Subcutaneous abdominal adipose tissue (tissue), 5 donors: Measurements from ENCODE around the gene VPS13D.

Experiments
- H3K27ac ChIP-seq: one replicate; pipeline ENCODE4 v1.7.0; 2013; ENCODE audit warnings: low read depth, mild to moderate bottlenecking, inconsistent platforms, low read length, moderate library complexity
- H3K27me3 ChIP-seq, 5 donors: one replicate each; pipeline ENCODE4 v1.7.0; 2013; ENCODE audit warnings: low read length in 5 of 5, inconsistent platforms in 1 of 5; ENCODE audit not compliant: control insufficient read depth in 5 of 5, insufficient read depth in 4 of 5
- H3K36me3 ChIP-seq, 5 donors: one replicate each; pipeline ENCODE4 v1.7.0; 2013; ENCODE audit warnings: low read length in 5 of 5; ENCODE audit not compliant: control insufficient read depth in 5 of 5, insufficient read depth in 5 of 5
- H3K4me1 ChIP-seq, 5 donors: one replicate each; pipeline ENCODE4 v1.7.0; 2013; ENCODE audit warnings: low read length in 5 of 5, mild to moderate bottlenecking in 3 of 5, moderate library complexity in 1 of 5; ENCODE audit not compliant: control insufficient read depth in 5 of 5, insufficient read depth in 5 of 5
- H3K4me3 ChIP-seq, 5 donors: one replicate each; pipeline ENCODE4 v1.7.0; 2013; ENCODE audit warnings: low read length in 5 of 5, low read depth in 1 of 5
- H3K9ac ChIP-seq, 5 donors: one replicate each; pipeline ENCODE4 v1.7.0; 2013; ENCODE audit warnings: low read length in 5 of 5, mild to moderate bottlenecking in 4 of 5, moderate library complexity in 3 of 5
- H3K9me3 ChIP-seq, 5 donors: one replicate each; pipeline ENCODE4 v1.7.0; 2013; ENCODE audit warnings: low read length in 5 of 5; ENCODE audit not compliant: control insufficient read depth in 5 of 5
- donor health status: healthy.
- donor health status: healthy.
- donor health status: healthy.
- donor health status: healthy.
- donor health status: healthy.

VPS13D gene

DNA sequence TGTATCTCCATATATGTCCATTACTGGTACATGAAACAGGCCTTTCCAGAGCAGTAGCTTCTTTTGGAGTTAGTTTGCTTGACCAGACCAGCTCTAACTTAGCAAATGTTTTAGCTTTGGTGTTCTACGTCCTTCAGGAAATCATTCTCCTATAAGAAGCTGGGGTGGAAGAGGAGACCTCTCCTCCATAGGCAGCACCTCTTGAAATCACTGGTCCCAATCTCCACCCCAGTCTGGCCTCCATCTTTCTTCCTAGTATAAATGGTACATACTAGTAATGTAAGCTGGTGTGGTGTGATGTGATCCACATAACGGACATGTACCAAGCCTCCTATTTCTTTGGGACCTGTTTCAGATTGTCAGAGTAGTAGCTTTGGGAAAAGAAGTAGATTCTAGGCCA, 216.8 kb downstream of the VPS13D start:
- Histone ChIP-seq H3K27ac (peak overlapping the region; percentile 87), H3K27me3 (no peaks in the 10 kb centered on the region), H3K36me3 (peaks cover 0 to 2% (median 0%) of the 10 kb centered on the region in 5 donors), H3K9me3 (no peaks in the 10 kb centered on the region), H3K9ac (no peak overlapping the region), H3K4me3 (no peak overlapping the region), H3K4me1 (peaks cover 0 to 49% (median 46%) of the 10 kb centered on the region in 5 donors)

GRCh38 chr1:12447307-12447706, 217.5 kb downstream of the VPS13D start:
- Histone ChIP-seq H3K36me3 (peaks cover 0 to 3% (median 0%) of the 10 kb centered on the region in 5 donors), H3K9ac (peak overlapping the region in 2 of 5 donors; percentile 19 to 68), H3K27ac (peak overlapping the region; percentile 87), H3K4me3 (no peak overlapping the region), H3K27me3 (no peaks in the 10 kb centered on the region), H3K4me1 (peaks cover 0 to 55% (median 51%) of the 10 kb centered on the region in 5 donors), H3K9me3 (no peaks in the 10 kb centered on the region)

GRCh38 chr1:12447849-12448312, 218.1 kb downstream of the VPS13D start:
- H3K4me3 ChIP-seq = no peak overlapping the region
- H3K36me3 ChIP-seq = peaks cover 0 to 3% (median 0%) of the 10 kb centered on the region in 5 donors
- no peaks in the 10 kb centered on the region for H3K9me3 ChIP-seq
- H3K27me3 ChIP-seq = no peaks in the 10 kb centered on the region
- H3K9ac ChIP-seq = peak overlapping the region in 4 of 5 donors; percentile 25 to 68 (median 54)
- H3K4me1 ChIP-seq = peaks cover 0 to 61% (median 57%) of the 10 kb centered on the region in 5 donors
- H3K27ac ChIP-seq = peak overlapping the region; percentile 87

- no peaks in the 10 kb centered on the region for H3K9me3 ChIP-seq
- H3K27ac ChIP-seq = peak overlapping the region; percentile 87
- peaks cover 0 to 69% (median 66%) of the 10 kb centered on the region in 5 donors for H3K4me1 ChIP-seq
- peak overlapping the region in 4 of 5 donors; percentile 25 to 68 (median 54) for H3K9ac ChIP-seq
- no peaks in the 10 kb centered on the region for H3K27me3 ChIP-seq
- H3K4me3 ChIP-seq = peak overlapping the region in 1 of 5 donors; percentile 13
- H3K36me3 ChIP-seq = peaks cover 0 to 3% (median 0%) of the 10 kb centered on the region in 5 donors
These were observed 218.9 kb downstream of the VPS13D start for GRCh38 chr1:12448746-12449177.

- peaks cover 0 to 3% (median 0%) of the 10 kb centered on the region in 5 donors for H3K36me3 ChIP-seq
- H3K9me3 ChIP-seq = no peaks in the 10 kb centered on the region
- H3K9ac ChIP-seq = no peak overlapping the region
- no peaks in the 10 kb centered on the region for H3K27me3 ChIP-seq
- H3K27ac ChIP-seq = peak overlapping the region; percentile 87
- peaks cover 3 to 84% (median 80%) of the 10 kb centered on the region in 5 donors for H3K4me1 ChIP-seq
- H3K4me3 ChIP-seq = no peak overlapping the region
These were observed 220.4 kb downstream of the VPS13D start for GRCh38 chr1:12450090-12450755.

DNA sequence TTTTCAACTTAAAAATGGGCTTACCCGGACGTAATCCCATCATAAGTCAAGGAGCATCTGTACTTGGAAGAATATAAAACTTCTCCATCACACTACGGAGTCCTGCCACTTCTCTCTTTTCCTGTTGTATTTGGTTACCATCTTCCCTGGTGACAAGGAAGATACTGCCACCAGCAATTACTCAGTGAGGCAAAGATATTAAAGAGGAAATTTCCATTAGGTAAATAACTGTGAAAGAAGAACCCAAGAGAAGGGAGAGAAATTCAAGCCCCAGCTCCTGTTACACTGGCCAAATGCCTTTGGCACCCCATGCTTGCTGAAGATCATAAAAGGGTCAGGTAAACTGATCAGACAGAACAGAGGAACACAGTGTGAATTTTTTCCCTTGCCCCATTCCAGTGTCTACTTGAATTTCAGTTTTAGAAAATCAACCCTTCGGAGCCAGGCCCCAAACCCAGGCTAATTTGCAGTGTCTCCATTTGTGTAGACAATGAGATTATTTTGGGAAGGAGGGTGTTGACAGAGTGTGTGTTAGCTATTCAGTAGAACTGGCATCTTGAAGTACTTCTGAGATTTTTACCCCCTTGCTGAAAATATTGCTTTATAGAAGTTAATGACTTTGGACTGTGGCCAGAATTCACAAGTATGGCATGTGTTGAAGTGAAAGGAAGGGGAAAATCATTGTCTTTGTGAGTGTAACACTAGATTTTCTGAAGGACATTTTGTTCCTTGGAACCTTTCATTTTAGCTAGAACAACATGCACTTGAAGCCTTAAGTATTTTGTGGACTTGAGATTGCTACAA, 221.1 kb downstream of the VPS13D start:
- Histone ChIP-seq H3K27me3 (no peaks in the 10 kb centered on the region), H3K9ac (peak overlapping the region in 1 of 5 donors; percentile 3), H3K4me1 (peaks cover 3 to 90% (median 86%) of the 10 kb centered on the region in 5 donors), H3K9me3 (no peaks in the 10 kb centered on the region), H3K36me3 (peaks cover 0 to 4% (median 0%) of the 10 kb centered on the region in 5 donors), H3K4me3 (no peak overlapping the region), H3K27ac (peak overlapping the region; percentile 87)

DNA sequence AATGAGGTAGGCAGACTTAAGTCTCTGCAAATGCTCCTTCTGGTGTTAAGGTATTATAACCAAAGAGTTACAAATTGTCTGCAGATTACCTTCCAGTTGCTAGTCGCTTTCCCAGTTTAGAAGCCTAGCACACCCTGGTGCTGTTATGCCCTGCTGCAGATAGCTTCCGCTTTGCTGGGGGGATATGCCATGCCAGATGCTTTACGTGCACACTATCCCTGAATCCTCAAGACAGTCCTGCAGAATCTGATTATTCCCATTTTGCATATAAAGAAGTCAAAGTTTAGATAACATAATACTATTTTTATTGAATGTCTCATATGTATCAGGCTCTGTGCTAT, 221.7 kb downstream of the VPS13D start:
- peak overlapping the region; percentile 87 for H3K27ac ChIP-seq

DNA sequence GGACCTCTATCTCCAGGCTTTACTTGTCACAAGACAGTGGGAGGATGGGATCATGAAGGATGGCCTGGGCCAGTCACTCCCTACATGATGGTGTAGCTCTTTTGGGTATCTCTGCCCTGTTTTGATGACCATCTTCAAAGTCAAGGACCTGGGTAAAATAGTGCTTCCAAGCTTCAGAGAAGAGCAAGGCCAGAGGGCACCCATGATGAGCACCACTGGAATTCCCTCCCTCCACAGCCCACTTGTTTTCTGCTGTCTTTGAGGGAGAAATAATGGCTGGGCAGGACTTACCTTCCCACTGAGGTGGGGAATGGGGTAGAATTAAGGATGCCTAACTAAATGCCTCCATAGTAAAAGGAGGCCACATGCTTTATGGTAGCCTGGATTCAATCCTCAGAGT, 222.4 kb downstream of the VPS13D start:
- peaks cover 6 to 97% (median 92%) of the 10 kb centered on the region in 5 donors for H3K4me1 ChIP-seq
- H3K9me3 ChIP-seq = no peaks in the 10 kb centered on the region
- no peaks in the 10 kb centered on the region for H3K27me3 ChIP-seq
- H3K27ac ChIP-seq = peak overlapping the region; percentile 89
- H3K4me3 ChIP-seq = no peak overlapping the region
- no peak overlapping the region for H3K9ac ChIP-seq
- peaks cover 0 to 6% (median 2%) of the 10 kb centered on the region in 5 donors for H3K36me3 ChIP-seq

More for the DNA sequence above, 221.7 kb downstream of the VPS13D start:
- peaks cover 3 to 95% (median 92%) of the 10 kb centered on the region in 5 donors for H3K4me1 ChIP-seq
- no peaks in the 10 kb centered on the region for H3K9me3 ChIP-seq
- no peak overlapping the region for H3K4me3 ChIP-seq
- no peaks in the 10 kb centered on the region for H3K27me3 ChIP-seq
- H3K9ac ChIP-seq = peak overlapping the region in 1 of 5 donors; percentile 3
- peaks cover 0 to 6% (median 0%) of the 10 kb centered on the region in 5 donors for H3K36me3 ChIP-seq

DNA sequence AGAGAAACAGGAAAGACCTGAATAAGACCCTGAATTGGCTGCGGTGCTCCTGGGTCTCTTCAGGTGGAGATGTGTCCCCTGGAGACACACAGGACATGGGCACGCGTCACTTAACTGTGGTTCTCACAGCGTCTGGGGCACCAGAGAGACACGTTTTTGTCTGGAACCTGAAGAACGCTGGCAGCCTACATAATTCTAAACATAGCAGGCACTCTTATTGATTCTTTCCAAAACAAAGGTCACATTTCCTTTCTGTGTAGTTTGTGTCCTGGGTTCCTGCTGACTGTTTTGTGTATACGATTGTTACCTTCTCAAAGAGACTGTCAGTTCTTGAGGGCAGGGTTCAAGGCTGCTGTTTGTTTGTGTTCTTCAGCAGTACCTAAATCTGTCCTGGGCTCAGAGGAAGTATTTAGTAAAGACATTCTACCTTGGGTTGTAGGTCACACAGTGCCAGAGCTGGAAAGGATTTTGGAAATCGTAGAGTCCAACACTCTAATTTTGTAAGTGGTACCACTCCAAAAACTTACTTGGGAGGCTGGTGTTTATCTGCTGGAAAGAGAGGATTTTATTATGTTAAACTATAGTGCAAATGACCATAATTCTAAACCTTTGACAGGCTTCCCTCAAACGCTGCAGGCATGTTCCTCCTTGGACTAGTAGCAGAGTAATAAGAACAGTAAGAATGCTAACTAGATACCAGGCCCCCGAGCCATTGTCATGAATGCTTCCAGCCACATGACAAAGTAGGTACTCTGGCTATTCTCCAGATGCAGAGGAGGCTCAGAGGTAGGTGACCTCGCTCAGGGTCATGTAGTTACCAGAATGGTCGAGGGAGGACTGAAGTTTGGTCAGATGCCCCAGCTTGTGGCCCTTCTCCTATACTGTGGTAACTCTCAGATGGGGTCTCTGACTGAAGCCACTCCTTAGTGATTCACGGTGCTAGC, 223.8 kb downstream of the VPS13D start:
- H3K36me3 ChIP-seq = peaks cover 0 to 6% (median 2%) of the 10 kb centered on the region in 5 donors
- H3K4me3 ChIP-seq = no peak overlapping the region
- no peaks in the 10 kb centered on the region for H3K27me3 ChIP-seq
- H3K27ac ChIP-seq = peak overlapping the region; percentile 89
- H3K9ac ChIP-seq = peak overlapping the region in 3 of 5 donors; percentile 55 to 59 (median 55)
- H3K9me3 ChIP-seq = no peaks in the 10 kb centered on the region
- H3K4me1 ChIP-seq = peaks cover 16 to 98% (median 92%) of the 10 kb centered on the region in 5 donors
